Measurements from ENCODE around the gene SEC63.
"Not testable (repeated sequence)": the region's sequence is repeated elsewhere in the genome, so short reads cannot be mapped to it uniquely, and the experiment has no call there.

SEC63 gene

GRCh38 chr6:107957909-107958688, at the start of gene SEC63:
SEC63 (minus strand) TSS chr6:107958208; CDS start chr6:107958009, 199 bp downstream.
- peak; percentile 93 to 95 for DNase-seq (ENCODE audit: low read depth in 1 of 2, low spot score in 1 of 2)

DNA sequence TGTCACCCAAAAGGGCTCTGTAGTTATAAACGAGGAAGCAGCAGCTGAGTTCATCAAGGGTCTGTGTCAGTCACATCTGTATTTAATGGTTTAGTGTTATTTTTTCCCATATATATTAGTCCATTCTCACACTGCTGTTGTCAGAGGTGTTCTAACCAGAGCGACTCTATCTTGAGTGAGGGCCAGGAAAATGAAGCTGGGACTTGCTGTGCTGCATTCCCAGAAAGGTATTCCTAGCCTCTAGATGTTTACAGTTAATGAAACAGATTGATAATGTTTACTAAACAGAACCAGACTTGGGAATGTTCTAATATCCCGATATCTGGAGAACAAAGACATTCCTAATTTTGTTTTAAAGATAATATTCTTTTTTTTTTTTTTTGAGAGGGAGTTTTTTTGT, 48.0 kb upstream of the SEC63 start:
- DNase-seq (ENCODE audit: low read depth in 1 of 2, low spot score in 1 of 2) = no peak

DNA sequence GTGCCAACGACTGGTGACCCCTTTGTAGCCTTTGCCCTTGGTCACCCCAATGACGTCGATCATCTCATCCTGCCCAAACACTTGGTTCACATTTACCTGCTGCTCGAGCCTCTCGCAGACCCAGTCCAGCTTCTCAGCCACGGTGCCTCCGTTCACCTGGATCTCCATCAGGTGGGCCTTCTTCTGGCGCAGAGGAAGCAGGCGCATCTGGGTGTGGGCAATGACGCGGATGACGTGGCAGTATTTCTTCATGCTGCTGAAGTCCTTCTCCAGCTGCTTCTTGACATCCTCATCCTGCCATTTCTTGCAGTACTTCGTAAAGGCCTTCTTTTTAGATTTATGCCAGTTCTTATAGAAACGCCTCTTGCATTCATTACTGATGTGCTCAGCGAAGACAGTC, 46.9 kb upstream of the SEC63 start:
- DNase-seq (ENCODE audit: low read depth in 1 of 2, low spot score in 1 of 2) = no peak

DNA sequence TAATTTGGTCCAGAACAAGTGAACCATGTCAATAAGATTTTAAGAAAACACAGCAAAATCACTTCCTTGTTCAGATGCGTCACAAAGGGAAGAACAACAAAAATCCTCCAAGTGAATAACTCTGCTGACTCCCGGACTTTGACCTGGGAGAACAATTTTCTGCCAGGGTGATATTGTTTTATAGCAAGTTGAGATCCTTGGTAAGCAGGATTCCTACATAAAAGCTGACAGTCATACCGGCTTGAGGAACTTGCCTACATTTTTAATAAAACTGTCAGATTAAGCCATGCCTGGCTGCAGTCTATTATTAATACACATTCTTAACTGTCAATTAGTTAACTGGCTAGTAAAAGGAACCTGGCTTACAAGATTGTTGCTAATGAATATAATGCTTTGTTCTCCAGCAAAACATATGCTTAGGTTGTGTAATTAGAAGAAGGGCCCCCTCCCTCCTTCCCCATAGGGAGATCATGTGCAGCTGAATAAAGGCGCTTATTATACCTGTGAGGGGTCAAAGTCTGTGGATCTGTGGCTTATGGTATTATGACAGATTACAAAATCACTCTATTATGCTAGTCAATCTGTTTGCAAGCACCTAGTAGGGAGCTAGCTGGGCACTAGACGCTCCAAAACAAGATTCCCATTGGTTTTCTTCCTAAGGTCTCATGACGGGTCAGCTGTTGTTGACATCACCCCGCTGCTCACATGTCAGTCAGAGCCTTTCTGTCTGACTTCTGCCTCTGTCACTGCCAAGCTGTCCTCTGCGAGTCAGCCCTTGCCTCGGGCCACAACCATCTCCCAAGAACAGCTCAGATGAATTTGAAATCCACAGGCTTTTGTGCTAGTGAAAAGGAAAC, 44.6 kb upstream of the SEC63 start:
- no peak for DNase-seq (ENCODE audit: low read depth in 1 of 2, low spot score in 1 of 2)

DNA sequence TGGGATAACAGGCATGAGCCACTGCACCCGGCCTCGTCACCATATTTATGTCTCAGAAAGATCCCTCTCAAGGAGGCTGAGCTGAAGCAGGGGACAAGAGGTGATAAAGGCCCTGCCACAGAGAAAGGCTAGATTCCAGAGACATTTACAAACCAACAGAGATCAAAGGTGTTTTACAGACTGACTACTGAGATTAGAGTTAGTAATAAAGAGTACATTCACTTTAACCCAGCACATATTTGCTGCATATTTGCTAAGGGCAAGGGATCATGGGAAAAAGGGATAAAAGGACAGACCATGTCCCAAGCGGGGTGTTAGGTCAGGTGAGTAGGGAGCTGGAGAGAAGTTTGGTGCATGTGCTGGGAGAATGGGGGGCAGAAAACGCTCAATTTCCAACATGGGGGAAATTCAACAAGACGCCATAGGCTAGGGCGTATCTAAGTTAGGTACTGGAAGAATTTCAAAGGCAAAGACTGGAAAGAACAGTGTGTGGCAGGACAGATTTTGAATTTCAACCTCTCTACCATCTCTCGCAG, 43.8 kb upstream of the SEC63 start:
- no peak for DNase-seq (ENCODE audit: low read depth in 1 of 2, low spot score in 1 of 2)

DNA sequence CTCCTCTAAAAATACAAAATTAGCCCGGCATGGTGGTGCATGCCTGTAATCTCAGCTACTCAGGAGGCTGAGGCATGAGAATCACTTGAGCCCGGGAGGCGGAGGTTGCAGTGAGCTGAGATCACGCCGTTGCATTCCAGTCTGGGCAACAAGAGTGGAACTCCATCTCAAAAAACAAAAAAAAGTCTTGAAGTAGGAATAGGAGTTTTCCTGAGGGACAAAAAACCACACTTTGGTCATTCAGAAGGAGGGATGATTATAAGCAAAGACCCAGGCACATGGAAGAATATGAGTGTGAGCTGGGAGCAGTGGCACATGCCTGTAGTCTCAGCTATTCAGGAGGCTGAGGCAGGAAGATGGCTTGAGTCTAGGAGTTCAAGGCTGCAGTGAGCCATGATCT, 42.3 kb upstream of the SEC63 start:
- not testable (repeated sequence) for DNase-seq (ENCODE audit: low read depth in 1 of 2, low spot score in 1 of 2)

DNA sequence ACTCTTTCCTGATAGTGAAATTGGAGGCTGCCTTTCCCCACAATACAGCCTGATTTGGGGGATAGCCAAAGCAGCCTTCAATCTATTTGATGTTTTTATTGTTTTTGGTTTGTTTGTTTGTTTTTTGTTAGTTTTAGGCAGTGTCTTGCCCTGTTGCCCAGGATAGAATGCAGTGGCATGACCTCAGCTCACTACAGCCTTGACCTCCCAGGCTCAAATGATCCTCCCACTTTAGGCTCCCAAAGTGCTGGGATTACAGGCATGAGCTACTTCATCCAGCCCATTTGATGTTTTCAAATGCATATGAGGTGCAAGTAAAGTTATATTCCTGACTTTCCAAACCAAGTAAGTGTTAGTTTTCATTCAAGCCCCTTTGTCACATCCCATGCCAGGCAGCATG, 41.3 kb upstream of the SEC63 start:
- DNase-seq (ENCODE audit: low read depth in 1 of 2, low spot score in 1 of 2) = no peak

- DNase-seq (ENCODE audit: low read depth in 1 of 2, low spot score in 1 of 2) = no peak
Measured at GRCh38 chr6:107991772-107992550, 34.0 kb upstream of the SEC63 start.

DNA sequence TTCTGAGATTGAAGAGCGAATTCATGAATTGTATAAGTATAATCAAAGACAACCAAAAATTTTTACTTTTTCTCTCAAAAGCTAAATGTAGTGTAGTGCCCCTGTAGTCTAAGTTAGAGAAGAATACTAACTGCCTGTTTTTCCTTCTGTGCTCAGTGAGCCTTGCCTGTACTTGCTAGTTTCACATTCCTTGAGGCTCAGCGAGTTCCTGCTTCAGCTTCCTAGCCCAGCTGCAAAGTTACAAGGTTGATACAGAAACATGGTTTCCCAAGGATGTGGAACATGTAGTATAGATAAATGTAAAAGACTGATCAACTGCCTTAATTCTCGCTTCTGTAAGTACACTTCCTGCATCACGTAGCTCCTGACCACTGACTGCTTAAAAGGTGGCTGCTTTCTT, 33.1 kb upstream of the SEC63 start:
- no peak for DNase-seq (ENCODE audit: low read depth in 1 of 2, low spot score in 1 of 2)

GRCh38 chr6:107990587-107990986, 32.6 kb upstream of the SEC63 start:
- not testable (repeated sequence) for DNase-seq (ENCODE audit: low read depth in 1 of 2, low spot score in 1 of 2)

DNA sequence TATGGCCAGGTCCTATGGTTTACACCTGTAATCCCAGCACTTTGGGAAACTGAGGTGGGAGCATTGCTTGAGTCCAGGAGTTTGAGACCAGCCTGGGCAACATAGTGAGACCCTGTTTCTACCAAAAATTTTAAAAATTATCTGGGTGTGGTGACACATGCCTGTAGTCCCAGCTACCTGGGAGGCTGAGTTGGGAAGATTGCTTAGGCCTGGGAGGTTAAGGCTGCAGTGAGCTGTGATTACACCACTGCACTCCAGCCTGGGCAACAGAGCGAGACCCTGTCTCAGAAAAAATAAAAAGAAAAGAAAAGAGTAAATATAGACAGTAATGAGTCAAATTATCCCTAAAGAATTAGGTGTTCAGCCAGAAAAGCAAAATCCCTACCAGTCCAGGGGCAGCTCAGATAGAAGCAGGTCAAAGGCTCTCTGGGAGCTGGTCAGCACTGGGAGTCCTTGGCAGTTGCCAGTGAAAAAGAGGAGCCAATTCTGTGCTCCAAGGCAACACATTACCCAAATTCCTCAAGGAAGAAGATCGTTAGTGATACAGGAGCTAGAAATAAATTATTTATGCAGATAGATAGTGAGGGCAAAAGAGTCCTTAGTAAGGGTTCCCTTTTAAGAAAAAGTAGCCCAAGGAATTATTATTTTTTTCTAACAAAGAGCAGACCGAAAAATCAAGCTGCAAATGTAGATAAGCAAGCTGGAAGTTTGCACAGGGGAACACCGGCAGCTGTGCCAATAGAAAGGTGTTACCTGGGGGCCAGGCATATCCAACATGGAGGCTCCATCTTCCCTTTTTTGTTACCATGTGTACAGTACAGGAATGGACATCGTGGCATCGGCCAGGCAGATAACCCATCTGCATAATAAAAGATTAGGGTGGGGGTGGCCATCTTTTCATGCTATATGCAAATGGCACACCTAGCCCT, 31.4 kb upstream of the SEC63 start:
- DNase-seq (ENCODE audit: low read depth in 1 of 2, low spot score in 1 of 2) = no peak

DNA sequence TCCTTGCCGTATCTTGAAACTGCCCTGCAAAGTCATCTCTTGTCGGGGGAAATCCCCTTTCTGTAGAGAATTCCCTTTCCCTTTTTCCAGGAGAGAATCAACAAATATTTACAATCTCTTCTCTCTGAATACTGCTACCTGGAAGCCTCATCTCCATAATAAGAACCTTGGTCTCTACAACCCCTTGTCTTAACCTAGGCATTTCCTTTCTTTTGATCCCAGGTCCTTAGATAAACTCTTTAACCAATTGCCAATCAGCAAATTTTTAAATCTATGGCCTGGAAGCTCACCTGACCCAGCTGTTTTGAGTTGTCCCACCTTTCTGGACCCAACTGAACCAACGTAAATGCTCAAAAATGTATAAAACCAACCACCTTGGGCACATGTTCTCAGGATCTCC, 30.6 kb upstream of the SEC63 start:
- DNase-seq (ENCODE audit: low read depth in 1 of 2, low spot score in 1 of 2) = no peak

DNA sequence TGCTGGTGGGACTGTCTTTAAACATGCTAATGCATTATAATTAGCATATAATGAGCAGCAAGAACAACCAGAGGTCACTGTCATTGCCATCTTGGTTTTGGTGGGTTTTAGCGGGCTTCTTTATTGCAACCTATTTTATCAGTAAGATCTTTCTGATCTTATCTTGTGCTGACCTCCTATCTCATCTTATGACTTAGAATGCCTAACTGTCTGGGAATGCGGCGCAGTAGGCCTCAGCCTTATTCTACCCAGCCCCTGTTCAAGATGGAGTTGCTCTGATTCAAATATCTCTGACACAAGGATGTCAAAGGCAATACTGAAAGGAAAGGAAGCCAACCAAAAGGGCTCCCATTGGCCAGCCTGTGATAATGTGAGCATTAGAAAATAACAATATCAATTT, 29.8 kb upstream of the SEC63 start:
- no peak for DNase-seq (ENCODE audit: low read depth in 1 of 2, low spot score in 1 of 2)

DNA sequence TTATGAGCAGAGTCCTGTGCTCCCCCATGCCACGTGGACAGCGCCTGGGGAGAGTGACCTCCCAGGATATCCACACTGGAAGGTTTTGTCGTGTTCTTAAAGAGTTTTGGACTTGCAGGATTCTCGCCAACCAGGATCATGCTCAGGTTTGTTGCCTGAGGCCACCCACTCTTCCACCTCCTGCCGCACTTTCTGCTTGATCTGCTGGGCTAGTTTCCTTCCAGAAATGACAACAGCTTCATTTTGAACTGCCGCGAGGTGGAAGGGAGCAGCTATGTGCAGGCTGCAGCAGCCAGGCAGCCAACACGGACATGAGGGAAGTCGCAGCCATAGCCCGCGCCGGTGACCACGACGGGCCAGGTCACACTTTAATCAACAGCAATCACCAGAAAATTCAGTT, 27.7 kb upstream of the SEC63 start:
- DNase-seq (ENCODE audit: low read depth in 1 of 2, low spot score in 1 of 2) = no peak

- no peak for DNase-seq (ENCODE audit: low read depth in 1 of 2, low spot score in 1 of 2)
Measured at GRCh38 chr6:107983811-107984210, 25.8 kb upstream of the SEC63 start.

DNA sequence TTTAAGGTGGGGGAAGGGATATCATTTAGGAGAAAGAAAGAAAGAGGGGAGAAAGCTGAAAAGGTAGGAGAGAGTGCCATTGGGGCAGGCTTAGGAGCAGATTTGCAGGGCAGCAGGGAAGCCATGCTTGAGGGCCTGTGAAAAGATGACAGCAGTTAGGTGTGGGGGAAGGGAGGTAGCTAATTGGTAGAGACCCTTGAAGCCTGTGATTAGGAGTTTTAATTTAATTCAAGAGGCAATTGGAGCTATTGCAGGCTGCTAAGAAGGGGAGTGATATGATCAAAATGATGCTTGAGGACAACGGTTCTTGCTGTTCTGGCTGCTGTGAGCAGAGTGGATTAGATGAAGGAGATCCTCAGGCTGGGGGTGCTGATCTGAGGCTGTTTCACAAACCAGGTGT, 24.5 kb upstream of the SEC63 start:
- DNase-seq (ENCODE audit: low read depth in 1 of 2, low spot score in 1 of 2) = no peak

DNA sequence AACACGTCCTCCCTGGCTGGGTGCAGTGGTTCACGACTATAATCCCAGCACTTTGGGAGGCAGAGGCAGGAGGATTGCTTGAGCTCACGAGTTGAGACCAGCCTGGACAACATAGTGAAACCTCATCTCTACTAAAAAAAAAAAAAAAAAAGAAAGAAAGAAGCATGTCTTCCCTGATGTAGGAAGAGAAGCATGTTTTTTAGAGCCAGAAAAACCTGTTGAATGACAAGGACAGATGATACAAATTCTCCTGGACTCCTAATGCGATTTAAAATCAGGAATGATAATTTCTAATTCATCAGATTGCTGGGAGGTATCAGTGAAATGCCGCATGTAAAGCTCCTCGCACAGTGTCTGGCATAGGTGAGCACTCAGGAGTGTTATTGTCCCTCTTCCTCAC, 23.7 kb upstream of the SEC63 start:
- DNase-seq (ENCODE audit: low read depth in 1 of 2, low spot score in 1 of 2) = no peak

DNA sequence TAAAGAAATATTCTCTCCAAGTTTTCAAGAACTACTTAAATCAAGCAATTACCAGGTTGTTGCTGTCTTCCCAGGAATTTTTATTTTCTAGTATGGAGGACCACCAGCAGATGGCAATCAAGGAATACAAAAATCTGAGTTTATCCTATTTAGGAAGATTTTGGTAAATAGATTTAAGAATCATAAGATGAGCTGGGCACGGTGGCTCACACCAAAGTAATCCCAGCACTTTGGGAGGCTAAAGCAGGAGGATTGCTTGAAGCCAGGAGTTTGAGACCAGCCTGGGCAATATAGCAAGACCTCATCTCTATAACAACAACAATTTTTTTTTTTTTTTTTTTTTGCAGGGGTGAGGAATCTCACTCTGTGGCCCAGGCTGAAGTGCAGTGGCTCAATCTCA, 19.3 kb upstream of the SEC63 start:
- no peak for DNase-seq (ENCODE audit: low read depth in 1 of 2, low spot score in 1 of 2)

- no peak for DNase-seq (ENCODE audit: low read depth in 1 of 2, low spot score in 1 of 2)
Measured at GRCh38 chr6:107976155-107976783, 18.3 kb upstream of the SEC63 start.

DNA sequence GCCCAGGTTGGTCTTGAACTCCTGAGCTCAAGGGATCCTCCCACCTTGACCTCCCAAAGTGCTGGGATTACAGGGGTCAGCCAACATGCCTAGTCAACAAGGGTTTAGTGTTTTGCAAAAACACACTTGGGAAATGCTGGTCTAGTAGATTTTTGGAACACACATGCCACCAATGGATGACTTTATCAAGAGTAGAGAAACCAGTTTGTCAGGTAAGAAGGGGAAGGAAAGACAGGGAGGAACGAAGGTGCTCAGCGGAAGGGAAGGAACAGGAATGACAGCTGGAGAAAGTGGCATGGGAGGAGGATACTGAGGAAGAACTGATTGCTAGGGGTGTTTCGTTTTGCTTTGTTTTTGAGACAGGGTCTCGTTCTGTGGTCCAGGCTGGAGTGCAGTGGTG, 15.6 kb upstream of the SEC63 start:
- DNase-seq (ENCODE audit: low read depth in 1 of 2, low spot score in 1 of 2) = no peak
